DMS153 treated with DMSO at 0.1 percent for 48 hours (cell line): Measurements from ENCODE around the gene PDZD4.

Source experiments
- DNase-seq: peaks from one replicate; lab custom pipeline; 2025; ENCODE audit not compliant: unreplicated experiment; lab: John Stamatoyannopoulos, UW

The PDZD4 gene

GRCh38 chrX:153772316-153773217 is 57.8 kb downstream of the PDZD4 start:
- no peak for DNase-seq

DNA sequence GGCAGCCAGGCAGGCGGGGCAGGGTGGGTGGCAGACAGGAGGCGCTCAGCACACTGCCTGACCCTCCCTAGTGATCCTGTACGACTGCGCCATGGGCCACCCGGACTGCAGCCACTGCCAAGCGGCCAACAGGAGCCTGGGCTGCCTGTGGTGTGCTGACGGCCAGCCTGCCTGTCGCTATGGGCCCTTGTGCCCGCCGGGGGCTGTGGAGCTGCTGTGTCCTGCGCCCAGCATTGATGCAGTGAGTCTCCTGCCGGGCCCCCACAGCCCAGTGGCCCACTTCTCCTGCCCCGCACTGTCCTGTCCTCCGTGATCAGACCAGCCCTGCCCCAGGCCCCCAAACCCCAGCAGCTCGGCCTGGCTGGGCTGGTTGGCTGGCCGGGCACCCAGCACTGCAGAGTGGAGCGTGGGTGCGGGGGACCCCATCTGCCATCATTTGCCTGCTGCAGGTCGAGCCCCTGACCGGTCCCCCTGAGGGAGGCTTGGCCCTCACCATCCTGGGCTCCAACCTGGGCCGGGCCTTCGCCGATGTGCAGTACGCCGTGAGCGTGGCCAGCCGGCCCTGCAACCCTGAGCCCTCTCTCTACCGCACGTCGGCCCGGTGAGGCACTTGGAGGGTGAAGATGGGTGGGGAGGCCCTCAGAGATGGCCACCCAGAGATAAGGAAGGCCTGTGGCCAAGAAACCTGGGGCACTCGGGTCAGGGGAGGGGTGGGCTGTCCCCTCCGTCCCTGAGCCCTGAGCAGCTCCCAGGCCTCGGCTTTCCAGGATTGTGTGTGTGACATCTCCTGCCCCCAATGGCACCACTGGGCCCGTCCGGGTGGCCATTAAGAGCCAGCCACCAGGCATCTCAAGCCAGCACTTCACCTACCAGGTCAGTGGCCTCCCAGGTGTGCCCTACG is 58.7 kb downstream of the PDZD4 start:
- DNase-seq, result no peak

DNA sequence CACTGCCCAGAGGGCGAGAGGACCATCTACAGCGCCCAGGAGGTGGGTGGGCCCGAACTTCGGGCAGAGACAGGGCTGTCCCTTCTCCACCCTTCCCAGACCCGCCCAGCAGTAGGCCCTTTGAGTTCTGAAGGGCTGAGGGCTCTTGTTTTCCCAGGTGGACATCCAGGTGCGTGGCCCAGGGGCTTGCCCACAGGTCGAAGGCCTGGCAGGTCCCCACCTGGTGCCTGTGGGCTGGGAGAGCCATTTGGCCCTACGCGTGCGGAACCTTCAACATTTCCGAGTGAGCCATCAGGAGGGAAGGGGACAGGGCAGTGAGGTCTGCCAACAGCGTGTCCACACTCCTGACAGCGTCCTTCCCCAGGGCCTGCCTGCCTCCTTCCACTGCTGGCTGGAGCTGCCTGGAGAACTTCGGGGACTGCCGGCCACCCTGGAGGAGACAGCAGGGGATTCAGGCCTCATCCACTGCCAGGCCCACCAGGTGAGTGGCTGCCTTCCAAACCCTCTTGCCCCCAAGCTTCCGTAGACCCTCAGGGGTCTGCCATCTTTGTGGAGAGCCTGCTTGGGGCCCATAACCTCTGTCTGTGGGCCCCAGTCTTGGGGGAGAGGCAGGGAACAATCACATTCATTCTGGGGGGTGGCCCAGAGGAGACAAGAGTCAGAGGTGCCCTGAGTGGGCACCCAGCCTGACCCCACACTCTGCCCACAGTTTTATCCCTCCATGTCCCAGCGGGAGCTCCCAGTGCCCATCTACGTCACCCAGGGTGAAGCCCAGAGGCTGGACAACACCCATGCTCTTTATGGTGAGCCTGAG is 59.5 kb downstream of the PDZD4 start:
- no peak for DNase-seq

DNA sequence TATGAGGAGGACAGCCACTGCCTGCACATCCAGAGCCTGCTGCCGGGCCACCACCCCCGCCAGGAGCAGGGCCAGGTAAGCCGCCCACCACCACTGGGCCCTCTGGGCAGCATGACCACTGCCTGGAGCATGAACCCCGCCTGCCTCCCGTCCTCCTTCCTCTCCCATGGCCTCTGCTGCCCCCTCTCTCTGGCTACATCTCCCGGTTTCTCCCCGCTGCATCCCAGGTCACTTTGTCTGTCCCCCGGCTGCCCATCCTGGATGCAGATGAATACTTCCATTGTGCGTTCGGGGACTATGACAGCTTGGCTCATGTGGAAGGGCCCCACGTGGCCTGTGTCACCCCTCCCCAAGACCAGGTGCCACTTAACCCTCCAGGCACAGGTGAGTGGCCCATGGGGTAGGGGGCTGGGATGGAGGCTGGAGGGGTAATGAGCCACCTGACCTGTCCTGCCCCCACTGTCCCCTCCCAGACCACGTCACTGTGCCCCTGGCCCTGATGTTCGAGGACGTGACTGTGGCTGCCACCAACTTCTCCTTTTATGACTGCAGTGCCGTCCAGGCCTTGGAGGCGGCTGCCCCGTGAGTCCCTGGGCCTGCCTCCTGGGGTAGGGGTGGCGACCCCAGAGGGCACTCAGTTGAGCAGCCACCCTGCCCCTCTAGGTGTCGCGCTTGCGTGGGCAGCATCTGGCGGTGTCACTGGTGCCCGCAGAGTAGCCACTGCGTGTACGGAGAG is 60.3 kb downstream of the PDZD4 start:
- no peak for DNase-seq

- no peak for DNase-seq
These were observed 61.0 kb downstream of the PDZD4 start for GRCh38 chrX:153769158-153769864.

DNA sequence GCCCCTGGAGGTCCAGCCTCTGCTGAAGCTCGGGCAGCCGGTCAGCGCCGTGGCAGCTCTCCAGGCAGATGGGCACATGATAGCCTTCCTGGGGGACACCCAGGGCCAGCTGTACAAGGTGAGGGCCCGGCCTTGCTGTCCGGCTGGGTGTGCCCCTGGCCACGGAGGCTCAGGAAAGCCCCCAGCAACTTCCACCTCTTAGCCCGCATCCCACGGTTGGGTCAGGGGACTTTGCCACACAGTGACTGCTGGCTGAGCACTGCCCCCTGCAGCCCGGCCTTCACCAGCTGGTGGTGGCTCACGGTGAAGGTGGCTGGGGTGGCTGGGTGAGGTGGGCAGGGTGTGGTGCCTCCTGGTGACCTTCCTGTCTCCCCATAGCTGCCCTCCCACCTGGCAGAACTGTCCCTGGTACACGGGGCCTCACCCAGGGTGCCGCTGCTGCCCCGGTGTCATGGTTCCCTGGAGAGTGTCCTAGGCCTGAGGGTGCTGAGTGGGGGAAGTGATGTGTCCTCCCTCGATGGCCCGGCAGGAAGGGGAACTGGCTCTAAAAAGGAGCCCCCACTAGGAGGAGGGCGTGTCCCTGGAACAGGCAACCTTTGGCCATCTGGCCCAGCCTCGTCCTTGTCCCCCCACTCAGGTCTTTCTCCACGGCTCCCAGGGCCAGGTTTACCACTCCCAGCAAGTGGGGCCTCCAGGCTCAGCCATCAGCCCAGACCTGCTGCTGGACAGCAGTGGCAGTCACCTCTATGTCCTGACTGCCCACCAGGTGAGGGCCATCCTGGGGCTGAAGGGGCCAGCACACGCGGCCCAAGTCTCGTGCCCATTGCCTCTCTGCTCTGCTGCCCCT is 61.8 kb downstream of the PDZD4 start:
- DNase-seq, result no peak

DNA sequence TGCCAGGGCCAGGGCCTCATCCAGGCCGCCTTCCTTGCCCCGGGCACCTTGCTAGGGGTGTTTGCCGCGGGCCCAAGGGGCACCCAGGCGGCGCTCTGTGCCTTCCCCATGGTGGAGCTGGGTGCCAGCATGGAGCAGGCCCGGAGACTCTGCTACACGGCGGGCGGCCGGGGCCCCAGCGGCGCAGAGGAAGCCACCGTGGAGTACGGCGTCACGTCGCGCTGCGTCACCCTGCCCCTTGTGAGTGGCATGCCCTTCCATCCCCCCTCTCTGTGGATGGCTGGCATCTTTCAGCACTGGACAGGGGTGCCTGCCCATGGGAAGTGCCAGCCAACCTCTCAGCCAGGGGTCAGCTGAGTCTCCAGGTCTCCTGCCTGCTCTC is 62.7 kb downstream of the PDZD4 start:
- DNase-seq, result no peak

DNA sequence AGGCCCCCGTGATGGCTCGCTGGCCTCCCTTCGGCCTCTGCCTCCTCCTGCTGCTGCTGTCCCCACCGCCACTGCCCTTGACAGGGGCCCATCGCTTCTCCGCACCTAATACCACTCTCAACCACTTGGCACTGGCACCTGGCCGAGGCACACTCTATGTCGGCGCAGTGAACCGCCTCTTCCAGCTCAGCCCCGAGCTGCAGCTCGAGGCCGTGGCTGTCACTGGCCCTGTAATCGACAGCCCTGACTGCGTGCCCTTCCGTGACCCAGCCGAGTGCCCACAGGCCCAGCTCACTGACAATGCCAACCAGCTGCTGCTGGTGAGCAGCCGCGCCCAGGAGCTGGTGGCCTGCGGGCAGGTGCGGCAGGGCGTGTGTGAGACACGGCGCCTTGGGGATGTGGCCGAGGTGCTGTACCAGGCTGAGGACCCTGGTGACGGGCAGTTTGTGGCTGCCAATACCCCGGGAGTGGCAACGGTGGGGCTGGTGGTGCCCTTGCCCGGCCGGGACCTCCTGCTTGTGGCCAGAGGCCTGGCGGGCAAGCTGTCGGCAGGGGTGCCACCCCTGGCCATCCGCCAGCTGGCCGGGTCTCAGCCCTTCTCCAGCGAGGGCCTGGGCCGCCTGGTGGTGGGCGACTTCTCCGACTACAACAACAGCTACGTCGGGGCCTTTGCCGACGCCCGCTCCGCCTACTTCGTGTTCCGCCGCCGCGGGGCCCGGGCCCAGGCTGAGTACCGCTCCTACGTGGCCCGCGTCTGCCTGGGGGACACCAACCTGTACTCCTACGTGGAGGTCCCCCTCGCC is 63.3 kb downstream of the PDZD4 start:
- no peak for DNase-seq

DNA sequence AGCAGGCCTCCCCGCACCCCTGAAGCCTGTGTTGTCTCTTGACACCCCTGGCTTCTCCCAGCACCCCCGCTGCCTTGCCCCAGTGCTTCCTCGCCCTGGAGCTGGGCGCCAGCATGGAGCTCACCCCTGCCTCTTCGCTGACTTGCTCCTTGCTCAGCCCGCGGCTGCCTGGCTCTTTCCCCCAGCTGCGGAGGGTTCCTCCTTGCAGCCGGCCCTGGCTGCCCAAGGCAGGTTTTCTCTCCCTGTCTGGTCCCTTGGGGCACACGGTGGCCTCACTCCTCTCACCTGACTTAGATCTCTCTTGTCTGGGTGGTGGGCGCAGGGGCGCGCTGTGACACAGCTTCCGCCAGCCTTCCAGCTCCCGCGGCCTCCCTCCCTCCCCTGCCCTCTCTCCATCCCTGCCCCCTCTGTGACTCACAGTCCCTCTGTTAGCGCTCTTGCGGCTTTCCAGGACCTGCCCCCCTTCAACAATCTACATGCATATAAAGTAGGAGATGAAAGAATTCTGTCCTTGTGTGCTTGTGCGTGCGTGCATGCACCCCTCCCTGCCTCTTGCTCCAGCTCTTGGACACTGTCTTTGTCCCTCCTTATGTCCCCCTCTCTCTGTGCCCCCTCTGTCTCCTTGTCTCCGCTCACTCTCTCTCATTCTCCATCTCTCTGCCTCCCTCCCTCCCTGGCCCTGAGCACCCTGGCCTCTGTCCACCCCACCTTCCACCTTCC is 64.1 kb downstream of the PDZD4 start:
- peak; percentile 8 for DNase-seq

GRCh38 chrX:153765138-153766079 is 64.9 kb downstream of the PDZD4 start:
- DNase-seq, result no peak

DNA sequence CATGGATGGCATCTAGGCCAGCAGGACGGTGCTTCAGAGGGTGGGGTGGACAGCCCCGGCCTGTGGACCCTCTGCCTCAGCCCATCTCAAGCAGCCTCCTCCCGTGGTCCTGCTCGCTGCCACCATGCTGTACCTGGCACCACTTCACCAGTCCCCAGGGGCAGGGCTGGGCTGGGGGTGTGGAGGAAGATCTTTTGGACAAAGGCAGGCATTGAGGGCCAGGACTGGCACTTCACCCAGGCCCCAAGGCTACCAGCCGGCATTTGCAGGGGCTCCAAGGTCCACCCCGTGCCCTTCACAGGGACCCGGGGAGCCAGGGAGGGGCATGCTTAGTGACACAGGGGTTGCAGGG is 65.6 kb downstream of the PDZD4 start:
- DNase-seq, result no peak

GRCh38 chrX:153763989-153764755 is 66.2 kb downstream of the PDZD4 start, which contains the start of gene PLXNB3:
Gene PLXNB3, plus strand, starts transcription at chrX:153764249. Its CDS starts 1,287 bp downstream, at chrX:153765536.
- peak; percentile 76 for DNase-seq

DNA sequence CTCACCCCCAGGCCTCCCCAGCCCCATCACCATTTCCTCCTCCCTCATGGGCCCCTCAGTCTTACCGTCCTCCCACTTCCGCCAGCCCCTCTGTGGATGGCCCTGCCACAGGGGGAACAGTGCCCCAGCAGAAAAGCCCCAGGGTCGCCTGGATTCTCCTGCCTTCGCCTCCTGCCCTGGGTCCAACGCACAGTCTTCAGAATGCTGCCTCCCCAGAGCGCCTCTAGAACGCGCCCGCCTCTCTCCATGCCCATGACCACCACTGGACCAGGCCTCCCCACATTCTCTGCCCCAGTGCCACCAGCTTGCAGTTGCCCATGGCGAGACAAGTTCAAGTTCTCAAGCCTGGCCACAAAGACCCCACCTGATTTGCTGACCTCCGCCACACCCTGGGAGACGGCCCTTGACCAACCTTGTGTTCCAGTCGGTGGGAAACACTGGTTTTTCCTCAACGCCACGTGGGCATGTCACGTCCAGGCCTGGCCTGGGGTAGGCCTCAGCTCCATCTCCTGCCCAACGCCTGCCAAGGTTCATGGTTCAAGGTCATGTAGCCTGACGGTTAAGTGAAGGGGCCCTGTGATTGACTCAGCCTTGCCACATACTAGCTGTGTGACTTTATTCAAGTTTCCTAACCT is 66.9 kb downstream of the PDZD4 start:
- DNase-seq, result no peak

DNA sequence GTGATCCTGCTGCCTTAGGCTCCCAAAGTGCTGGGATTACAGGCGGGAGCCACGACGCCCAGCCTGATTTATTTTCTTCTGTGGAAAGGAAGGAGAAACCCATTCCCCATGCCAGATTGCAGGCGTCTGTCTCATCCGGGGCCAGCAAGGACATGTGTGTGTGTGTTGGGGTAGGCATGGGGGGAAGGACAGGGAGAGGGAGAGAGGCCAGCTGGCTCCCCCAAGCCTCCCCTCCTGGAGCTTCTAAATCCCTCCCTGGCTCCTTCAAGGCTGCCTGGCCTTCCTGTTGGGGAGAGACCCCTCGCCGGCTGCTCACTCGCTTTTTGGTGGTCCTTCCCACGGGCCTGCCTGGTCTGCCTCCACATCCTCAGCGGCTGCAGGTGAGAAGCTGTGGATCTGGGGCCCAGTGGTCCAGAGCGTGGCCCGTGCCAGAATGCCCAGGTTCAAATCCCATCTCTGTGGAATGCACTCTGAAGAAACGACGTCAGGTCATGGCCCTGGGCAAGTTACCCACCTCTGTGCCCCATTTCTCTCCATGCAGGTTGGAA is 67.6 kb downstream of the PDZD4 start:
- no peak for DNase-seq

GRCh38 chrX:153761863-153762262 is 68.5 kb downstream of the PDZD4 start:
- DNase-seq, result no peak
